Measurements from ENCODE around the gene HIGD2B. TPM values are rescaled to one million over a fixed set of nuclear protein-coding genes. Genes with fewer than 3 reads are reported as not detected.
A peak's percentile ranks its signal among the peaks of the same experiment; 100 is the strongest.
"Not testable (repeated sequence)": the region's sequence is repeated elsewhere in the genome, so short reads cannot be mapped to it uniquely, and the experiment has no call there.

The HIGD2B gene
- total and polyA plus RNA-seq, 4 experiments from 2014 or later = 0.39 to 0.41 TPM; not detected in 2

- H3K36me3 ChIP-seq (ENCODE audit: insufficient read depth, low read length); H3K4me3 ChIP-seq (ENCODE audit: low read length in 2 of 2); H3K9me3 Mint-ChIP-seq; H3K27ac ChIP-seq (ENCODE audit: low read depth, low read length); H3K27me3 Mint-ChIP-seq; H3K27me3 ChIP-seq (ENCODE audit: insufficient read depth, low read length); DNase-seq; H3K9me3 ChIP-seq (ENCODE audit: control insufficient read depth in 1 of 2, low read length in 2 of 2); H3K4me1 ChIP-seq (ENCODE audit: insufficient read depth, low read length); intact Hi-C loops (cut with micrococcal nuclease); H3K4me3 Mint-ChIP-seq; H3K27ac Mint-ChIP-seq; H3K4me1 Mint-ChIP-seq: not testable (repeated sequence)
- ChIA-PET POLR2A (ENCODE audit: partially characterized antibody) (interaction anchor here (0.6 kb wide), 1 partner anchor 29 kb away, joined by 5 read pairs; no protein-coding TSS in a partner anchor), CTCF (ENCODE audit: partially characterized antibody) (interaction anchor here (1.4 kb wide), 1 partner anchor 9 kb away, joined by 6 read pairs; no protein-coding TSS in a partner anchor)
- H3K36me3 Mint-ChIP-seq = peaks cover 24 to 41% of the 10 kb centered on the region in 2 donors
These were observed 42.3 kb upstream of the HIGD2B start for GRCh38 chr15:72728249-72728648.

GRCh38 chr15:72727154-72727553 lies 41.2 kb upstream of the HIGD2B start:
- H3K4me1 Mint-ChIP-seq = no peaks in the 10 kb centered on the region
- no peak overlapping the region for H3K27ac Mint-ChIP-seq
- peaks cover 19 to 36% of the 10 kb centered on the region in 2 donors for H3K36me3 Mint-ChIP-seq
- no peaks in the 10 kb centered on the region for H3K27me3 ChIP-seq (ENCODE audit: insufficient read depth, low read length)
- no peaks in the 10 kb centered on the region for H3K27me3 Mint-ChIP-seq
- intact Hi-C loops (cut with micrococcal nuclease) = no loop called here
- H3K4me3 Mint-ChIP-seq = no peak overlapping the region
- no peaks in the 10 kb centered on the region for H3K36me3 ChIP-seq (ENCODE audit: insufficient read depth, low read length)
- H3K9me3 Mint-ChIP-seq = no peaks in the 10 kb centered on the region
- no peak for DNase-seq
- H3K4me1 ChIP-seq (ENCODE audit: insufficient read depth, low read length) = no peaks in the 10 kb centered on the region
- H3K4me3 ChIP-seq (ENCODE audit: low read length in 2 of 2) = no peak overlapping the region
- POLR2A ChIA-PET (ENCODE audit: partially characterized antibody) = interaction anchor here (0.6 kb wide), 1 partner anchor 128 kb away, joined by 3 read pairs; no protein-coding TSS in a partner anchor
- H3K9me3 ChIP-seq (ENCODE audit: control insufficient read depth in 1 of 2, low read length in 2 of 2) = no peaks in the 10 kb centered on the region
- CTCF ChIA-PET (ENCODE audit: partially characterized antibody) = no interaction called here
- no peak overlapping the region for H3K27ac ChIP-seq (ENCODE audit: low read depth, low read length)

- H3K27ac ChIP-seq (ENCODE audit: low read depth, low read length); H3K27me3 Mint-ChIP-seq; CTCF ChIA-PET (ENCODE audit: partially characterized antibody); H3K27ac Mint-ChIP-seq; H3K4me1 ChIP-seq (ENCODE audit: insufficient read depth, low read length); H3K9me3 Mint-ChIP-seq; H3K9me3 ChIP-seq (ENCODE audit: control insufficient read depth in 1 of 2, low read length in 2 of 2); H3K4me1 Mint-ChIP-seq; intact Hi-C loops (cut with micrococcal nuclease); H3K4me3 Mint-ChIP-seq; POLR2A ChIA-PET (ENCODE audit: partially characterized antibody); H3K27me3 ChIP-seq (ENCODE audit: insufficient read depth, low read length); DNase-seq; H3K36me3 ChIP-seq (ENCODE audit: insufficient read depth, low read length); H3K4me3 ChIP-seq (ENCODE audit: low read length in 2 of 2): not testable (repeated sequence)
- H3K36me3 Mint-ChIP-seq = peaks cover 10 to 27% of the 10 kb centered on the region in 2 donors
These were observed 39.9 kb upstream of the HIGD2B start for GRCh38 chr15:72725851-72726250.

GRCh38 chr15:72725446-72725845 lies 39.5 kb upstream of the HIGD2B start:
- ChIA-PET CTCF (ENCODE audit: partially characterized antibody) (interaction anchor here (6.6 kb wide), 1 partner anchor 357 kb away, joined by 47 read pairs; no protein-coding TSS in a partner anchor), POLR2A (ENCODE audit: partially characterized antibody) (no interaction called here)
- no peak overlapping the region for H3K27ac Mint-ChIP-seq
- Histone ChIP-seq H3K9me3 (ENCODE audit: control insufficient read depth in 1 of 2, low read length in 2 of 2) (no peaks in the 10 kb centered on the region), H3K36me3 (ENCODE audit: insufficient read depth, low read length) (no peaks in the 10 kb centered on the region), H3K4me1 (ENCODE audit: insufficient read depth, low read length) (no peaks in the 10 kb centered on the region), H3K27me3 (ENCODE audit: insufficient read depth, low read length) (no peaks in the 10 kb centered on the region), H3K27ac (ENCODE audit: low read depth, low read length) (no peak overlapping the region), H3K4me3 (ENCODE audit: low read length in 2 of 2) (no peak overlapping the region)
- no peaks in the 10 kb centered on the region for H3K27me3 Mint-ChIP-seq
- intact Hi-C loops (cut with micrococcal nuclease) = no loop called here
- H3K36me3 Mint-ChIP-seq = peaks cover 6 to 23% of the 10 kb centered on the region in 2 donors
- no peaks in the 10 kb centered on the region for H3K9me3 Mint-ChIP-seq
- H3K4me1 Mint-ChIP-seq = no peaks in the 10 kb centered on the region
- H3K4me3 Mint-ChIP-seq = no peak overlapping the region
- no peak for DNase-seq

DNA sequence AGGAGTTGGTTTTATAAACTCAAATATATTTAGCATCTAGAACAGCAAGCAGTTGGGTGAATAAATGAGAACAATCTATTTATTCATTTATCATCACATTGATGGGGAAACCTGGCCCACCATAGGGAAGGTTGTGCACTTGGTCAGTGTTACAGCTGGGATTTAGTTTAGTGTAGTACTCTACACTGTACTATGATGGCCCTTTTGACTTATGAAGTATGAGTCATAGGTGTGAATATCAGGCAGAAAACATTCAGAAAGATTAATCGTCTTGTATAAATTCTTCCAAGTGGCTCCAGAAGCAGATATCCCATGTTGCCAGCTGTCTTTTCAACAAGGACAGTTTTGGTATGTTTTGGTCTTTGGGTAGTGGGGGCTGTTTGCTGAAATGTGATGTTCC lies 38.0 kb upstream of the HIGD2B start:
- H3K9me3 Mint-ChIP-seq = no peaks in the 10 kb centered on the region
- H3K36me3 ChIP-seq (ENCODE audit: insufficient read depth, low read length) = no peaks in the 10 kb centered on the region

DNA sequence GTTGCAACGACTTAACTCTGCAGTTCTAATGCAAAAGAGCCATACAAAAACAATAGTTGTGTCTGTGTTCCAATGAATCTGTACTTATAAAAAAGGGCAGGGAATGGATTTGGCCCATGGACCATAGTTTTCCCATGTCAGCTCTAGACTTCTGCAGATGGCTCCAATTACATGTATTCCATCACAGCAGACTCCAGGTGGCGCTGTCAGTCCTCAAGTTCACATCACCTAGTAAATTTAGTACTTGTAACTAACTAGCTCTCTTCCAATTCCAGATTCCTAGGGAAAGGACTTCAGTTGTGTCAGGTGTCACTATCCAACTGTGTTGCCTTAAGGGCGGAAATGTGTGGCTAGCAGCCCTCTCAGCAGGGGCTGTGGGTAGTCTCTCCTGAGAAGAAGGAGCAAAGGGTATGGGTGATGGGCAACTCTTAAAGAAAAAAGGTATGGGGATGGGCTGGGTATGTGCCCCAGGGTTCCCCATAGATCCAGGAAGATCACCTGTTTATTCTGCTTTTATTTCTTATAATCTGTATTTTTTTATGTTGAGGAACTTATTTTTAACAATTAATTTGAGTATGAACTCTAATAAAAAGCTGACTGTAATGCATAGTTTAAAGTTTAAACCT lies 36.2 kb upstream of the HIGD2B start:
- intact Hi-C loops (cut with micrococcal nuclease) = loop anchor here (1.0 to 5.0 kb wide), 5 partner anchors 62 to 551 kb away; no protein-coding TSS in a partner anchor
- Histone ChIP-seq H3K9me3 (ENCODE audit: control insufficient read depth in 1 of 2, low read length in 2 of 2) (no peaks in the 10 kb centered on the region), H3K4me3 (ENCODE audit: low read length in 2 of 2) (no peak overlapping the region), H3K36me3 (ENCODE audit: insufficient read depth, low read length) (no peaks in the 10 kb centered on the region), H3K27me3 (ENCODE audit: insufficient read depth, low read length) (no peaks in the 10 kb centered on the region), H3K4me1 (ENCODE audit: insufficient read depth, low read length) (no peaks in the 10 kb centered on the region), H3K27ac (ENCODE audit: low read depth, low read length) (no peak overlapping the region)
- DNase-seq = peak; percentile 40 to 64 (median 60)
- H3K4me1 Mint-ChIP-seq = no peaks in the 10 kb centered on the region
- H3K9me3 Mint-ChIP-seq = no peaks in the 10 kb centered on the region
- ChIA-PET POLR2A (ENCODE audit: partially characterized antibody) (interaction anchor here (0.9 kb wide), 1 partner anchor 360 kb away, joined by 6 read pairs; no protein-coding TSS in a partner anchor), CTCF (ENCODE audit: partially characterized antibody) (interaction anchor here (0.8 to 6.6 kb wide), 34 partner anchors 8 to 551 kb away, joined by 3 to 47 read pairs (median 5); partner anchors contain the start of genes BBS4 and HIGD2B)
- H3K4me3 Mint-ChIP-seq = no peak overlapping the region
- peak overlapping the region in 2 of 7 donors; percentile 27 to 29 for H3K27ac Mint-ChIP-seq
- H3K36me3 Mint-ChIP-seq = peaks cover 17 to 23% of the 10 kb centered on the region in 2 donors
- H3K27me3 Mint-ChIP-seq = no peaks in the 10 kb centered on the region

More for the DNA sequence above, 38.0 kb upstream of the HIGD2B start:
- no peaks in the 10 kb centered on the region for H3K4me1 Mint-ChIP-seq
- no peak overlapping the region for H3K27ac Mint-ChIP-seq
- no peaks in the 10 kb centered on the region for H3K9me3 ChIP-seq (ENCODE audit: control insufficient read depth in 1 of 2, low read length in 2 of 2)
- no peaks in the 10 kb centered on the region for H3K4me1 ChIP-seq (ENCODE audit: insufficient read depth, low read length)
- H3K27ac ChIP-seq (ENCODE audit: low read depth, low read length) = no peak overlapping the region
- POLR2A ChIA-PET (ENCODE audit: partially characterized antibody) = no interaction called here
- no peaks in the 10 kb centered on the region for H3K27me3 ChIP-seq (ENCODE audit: insufficient read depth, low read length)
- no peak for DNase-seq
- H3K4me3 ChIP-seq (ENCODE audit: low read length in 2 of 2) = no peak overlapping the region
- H3K27me3 Mint-ChIP-seq = no peaks in the 10 kb centered on the region
- H3K4me3 Mint-ChIP-seq = no peak overlapping the region
- intact Hi-C loops (cut with micrococcal nuclease) = loop anchor here (5.0 kb wide), 1 partner anchor 73 kb away; no protein-coding TSS in a partner anchor
- CTCF ChIA-PET (ENCODE audit: partially characterized antibody) = interaction anchor here (3.1 to 6.6 kb wide), 4 partner anchors 9 to 358 kb away, joined by 15 to 47 read pairs (median 34); no protein-coding TSS in a partner anchor
- peaks cover 6 to 19% of the 10 kb centered on the region in 2 donors for H3K36me3 Mint-ChIP-seq

DNA sequence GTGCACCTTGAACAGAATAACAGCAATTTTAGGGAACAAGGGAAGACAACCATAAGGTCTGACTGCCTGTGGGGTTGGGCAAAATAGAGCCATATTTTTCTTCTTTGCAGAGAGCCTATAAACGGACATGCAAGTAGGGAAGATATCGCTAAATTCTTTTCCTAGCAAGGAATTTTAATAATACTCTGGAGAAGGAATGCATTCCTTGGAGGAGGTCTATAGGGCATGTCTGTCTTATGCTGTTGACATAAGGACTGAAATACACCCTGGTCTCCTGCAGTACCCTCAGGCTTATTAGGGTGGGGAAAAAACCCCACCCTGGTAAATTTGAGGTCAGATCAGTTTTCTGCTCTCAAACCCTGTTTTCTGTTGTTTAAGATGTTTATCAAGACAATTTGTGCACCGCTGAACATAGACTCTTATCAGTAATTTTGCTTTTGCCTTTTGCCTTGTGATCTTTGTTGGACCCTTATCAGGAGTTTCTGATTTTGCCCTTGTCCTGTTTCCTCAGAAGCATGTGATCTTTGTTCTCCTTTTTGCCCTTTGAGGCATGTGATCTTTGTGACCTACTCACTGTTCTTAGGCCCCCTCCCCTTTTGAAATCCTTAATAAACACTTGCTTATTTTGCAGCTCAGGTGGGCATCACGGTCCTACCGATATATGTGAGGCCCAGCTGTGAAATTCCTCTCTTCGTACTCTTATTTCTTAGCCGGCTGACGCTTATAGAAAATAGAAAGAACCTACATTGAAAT lies 22.7 kb upstream of the HIGD2B start:
- H3K27me3 Mint-ChIP-seq; H3K9me3 ChIP-seq (ENCODE audit: control insufficient read depth in 1 of 2, low read length in 2 of 2); H3K4me3 Mint-ChIP-seq; H3K27me3 ChIP-seq (ENCODE audit: insufficient read depth, low read length); H3K27ac Mint-ChIP-seq; H3K4me3 ChIP-seq (ENCODE audit: low read length in 2 of 2); H3K36me3 ChIP-seq (ENCODE audit: insufficient read depth, low read length); H3K27ac ChIP-seq (ENCODE audit: low read depth, low read length); CTCF ChIA-PET (ENCODE audit: partially characterized antibody); H3K9me3 Mint-ChIP-seq; H3K4me1 Mint-ChIP-seq; H3K4me1 ChIP-seq (ENCODE audit: insufficient read depth, low read length); DNase-seq; POLR2A ChIA-PET (ENCODE audit: partially characterized antibody); intact Hi-C loops (cut with micrococcal nuclease): not testable (repeated sequence)
- peaks cover 16 to 21% of the 10 kb centered on the region in 2 donors for H3K36me3 Mint-ChIP-seq
